Breast epithelium (tissue), 3 donors: ENCODE data around the gene PHPT1.

Source experiments
- CTCF ChIP-seq, 3 donors: fragments of 450-650 bp; IDR thresholded peaks; one replicate each; pipeline ENCODE4 v1.5.1; 2016 to 2017; ENCODE audit warnings: antibody characterized with exemption in 3 of 3, mild to moderate bottlenecking in 3 of 3, moderate library complexity in 3 of 3
- POLR2AphosphoS5 ChIP-seq, 3 donors: sonication (generic); formaldehyde crosslinking; IDR thresholded peaks; one replicate each; pipeline ENCODE4 v1.6.1; 2017; ENCODE audit warnings: antibody characterized with exemption in 3 of 3

DNA sequence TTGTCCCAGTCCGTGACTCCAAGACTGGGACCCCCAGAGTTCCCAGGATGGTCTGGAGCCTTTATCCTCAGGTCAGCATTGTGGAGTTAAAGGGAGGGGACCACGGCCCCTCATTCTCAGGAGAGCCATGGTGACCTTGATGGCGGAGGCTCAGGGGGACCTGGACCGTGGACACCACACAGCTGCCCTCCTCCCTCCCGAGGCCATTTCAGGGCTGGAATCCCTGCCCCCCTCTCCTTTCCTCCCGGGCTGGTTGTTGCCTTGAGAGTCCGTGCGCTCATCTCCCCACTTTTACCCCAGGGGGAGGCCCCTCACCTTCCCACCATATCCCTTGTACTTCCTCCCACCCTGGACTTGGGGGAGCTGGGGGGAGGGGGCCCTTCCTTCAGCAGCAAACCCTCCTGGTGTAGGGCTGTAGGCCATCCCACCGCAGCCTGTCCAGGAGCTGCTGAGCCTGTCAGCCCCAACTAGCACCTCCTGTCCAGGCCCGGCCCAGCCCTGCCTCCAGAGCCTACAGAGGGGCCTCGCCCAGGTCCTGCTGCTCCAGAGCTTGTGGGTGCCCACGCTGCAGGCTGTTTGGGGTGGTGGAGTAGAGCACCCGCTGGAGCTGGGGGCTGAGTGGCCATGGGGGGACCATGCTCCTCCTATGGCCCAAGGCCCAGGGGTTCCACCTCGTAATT is 21.3 kb upstream of the PHPT1 start:
- no peak for TF ChIP-seq CTCF (IDR thresholded peaks at IDR 0.05)
- TF ChIP-seq POLR2AphosphoS5 (IDR thresholded peaks at IDR 0.05): no peak
